PC-3 (cell line): Measurements from ENCODE around the gene NAT9. TPM values are rescaled to one million over a fixed set of nuclear protein-coding genes. Genes with fewer than 3 reads are reported as not detected.

Experiments used
- ATAC-seq: fragments of 200-7000 bp; cut with Tn5 transposase; 2 replicates; pipeline ENCODE4 v1.9.1; 2020; ENCODE audit warnings: mild to moderate bottlenecking, moderate library complexity
- BruUV-seq: library from RNA; stranded (reverse); fragments of 400-500 nt; replicated peaks from 2 replicates; lab custom pipeline; 2021; lab: Mats Ljungman, UMichigan
- CTCF ChIA-PET: fragments of 300-600 bp; sonication (Branson Sonifier 250); formaldehyde crosslinking; loops from one replicate; lab custom pipeline; 2022; ENCODE audit warnings: antibody characterized with exemption; lab: Charles Lee
- POLR2A ChIA-PET: fragments of 300-600 bp; sonication (Branson Sonifier 250); formaldehyde crosslinking; loops from one replicate; lab custom pipeline; 2022; ENCODE audit warnings: antibody characterized with exemption; ENCODE audit not compliant: unreplicated experiment; lab: Charles Lee
- DNase-seq: peaks from one replicate; pipeline ENCODE4 v3.0.0-alpha.2; 2015
- H2AFZ ChIP-seq: fragments of 300-600 bp; sonication (generic); 2 replicates; pipeline ENCODE4 v1.6.0; 2016; ENCODE audit warnings: antibody characterized with exemption, low read length
- H3F3A ChIP-seq: fragments of 300-600 bp; sonication (generic); one replicate; pipeline ENCODE4 v1.6.0; 2017; ENCODE audit warnings: antibody characterized with exemption, low read length, control low read depth, mild to moderate bottlenecking; ENCODE audit not compliant: unreplicated experiment
- H3K27ac ChIP-seq: fragments of 300-600 bp; sonication (generic); 2 replicates; pipeline ENCODE4 v1.5.1; 2016; ENCODE audit warnings: mild to moderate bottlenecking, low read length
- H3K27me3 ChIP-seq: fragments of 300-600 bp; sonication (generic); 2 replicates; pipeline ENCODE4 v1.6.1; 2016; ENCODE audit warnings: low read length, mixed read lengths
- H3K36me3 ChIP-seq: fragments of 300-600 bp; sonication (generic); 2 replicates; pipeline ENCODE4 v1.6.1; 2016; ENCODE audit warnings: low read depth, mixed run types, low read length, mixed read lengths
- H3K4me1 ChIP-seq: fragments of 300-600 bp; sonication (generic); 2 replicates; pipeline ENCODE4 v1.5.1; 2016; ENCODE audit warnings: low read length; ENCODE audit not compliant: insufficient read depth
- H3K4me2 ChIP-seq: fragments of 300-600 bp; sonication (generic); 2 replicates; pipeline ENCODE4 v1.6.0; 2016; ENCODE audit warnings: low read length
- H3K4me3 ChIP-seq: fragments of 300-600 bp; sonication (generic); 2 replicates; pipeline ENCODE4 v1.5.1; 2016; ENCODE audit warnings: mild to moderate bottlenecking, low read length, mixed read lengths
- H3K79me2 ChIP-seq: fragments of 300-600 bp; sonication (generic); 2 replicates; pipeline ENCODE4 v1.6.1; 2017; ENCODE audit warnings: low read length, mixed read lengths
- H3K9ac ChIP-seq: fragments of 300-600 bp; sonication (generic); 2 replicates; pipeline ENCODE4 v1.6.0; 2016; ENCODE audit warnings: mild to moderate bottlenecking, low read length
- H3K9me2 ChIP-seq: fragments of 300-600 bp; sonication (generic); replicated peaks from 2 replicates; pipeline ENCODE4 v1.6.1; 2016; ENCODE audit warnings: mixed run types, low read length, mixed read lengths
- H3K9me3 ChIP-seq: fragments of 300-600 bp; sonication (generic); 2 replicates; pipeline ENCODE4 v1.6.1; 2016; ENCODE audit warnings: low read length, mixed read lengths
- H4K20me1 ChIP-seq: fragments of 300-600 bp; sonication (generic); 2 replicates; pipeline ENCODE4 v1.6.1; 2016; ENCODE audit warnings: low read length, mixed read lengths
- EZH2 ChIP-seq: fragments of 300-600 bp; sonication (generic); IDR thresholded peaks from one replicate; pipeline ENCODE4 v1.6.1; 2017; ENCODE audit warnings: antibody characterized with exemption, mild to moderate bottlenecking, low read length; ENCODE audit not compliant: unreplicated experiment
- EZH2phosphoT487 ChIP-seq: fragments of 300-600 bp; sonication (generic); IDR thresholded peaks from 2 replicates; pipeline ENCODE4 v1.6.1; 2018; ENCODE audit warnings: mild to moderate bottlenecking, antibody characterized with exemption, low read length, borderline replicate concordance
- intact Hi-C: fragments of 100-400 bp; cut with micrococcal nuclease; formaldehyde crosslinking; loops from 2 replicates; pipeline ENCODE4 v1.9.0; 2023
- total RNA-seq: library from RNA; depleted of rRNA; stranded (reverse); fragments of >200 nt; gene quantifications from 2 replicates; pipeline ENCODE4 v1.2.3, GENCODE V29; 2014
- TF ChIP-seq, protein P1 (sequence below): fragments of 300-600 bp; sonication (generic); conservative IDR thresholded peaks from 2 replicates; pipeline ENCODE4 v1.5.1; 2017; ENCODE audit warnings: antibody characterized with exemption, low read depth, mild to moderate bottlenecking, low read length

Gene NAT9
- total RNA-seq, 1 experiment from 2014 or later = 55.4 TPM

- no TSS peak for BruUV-seq
- H3K79me2 ChIP-seq = peaks cover 29% of the 10 kb centered on the region
- TF ChIP-seq EZH2 (no peak), EZH2phosphoT487 (no peak)
- TF ChIP-seq, protein P1, sequence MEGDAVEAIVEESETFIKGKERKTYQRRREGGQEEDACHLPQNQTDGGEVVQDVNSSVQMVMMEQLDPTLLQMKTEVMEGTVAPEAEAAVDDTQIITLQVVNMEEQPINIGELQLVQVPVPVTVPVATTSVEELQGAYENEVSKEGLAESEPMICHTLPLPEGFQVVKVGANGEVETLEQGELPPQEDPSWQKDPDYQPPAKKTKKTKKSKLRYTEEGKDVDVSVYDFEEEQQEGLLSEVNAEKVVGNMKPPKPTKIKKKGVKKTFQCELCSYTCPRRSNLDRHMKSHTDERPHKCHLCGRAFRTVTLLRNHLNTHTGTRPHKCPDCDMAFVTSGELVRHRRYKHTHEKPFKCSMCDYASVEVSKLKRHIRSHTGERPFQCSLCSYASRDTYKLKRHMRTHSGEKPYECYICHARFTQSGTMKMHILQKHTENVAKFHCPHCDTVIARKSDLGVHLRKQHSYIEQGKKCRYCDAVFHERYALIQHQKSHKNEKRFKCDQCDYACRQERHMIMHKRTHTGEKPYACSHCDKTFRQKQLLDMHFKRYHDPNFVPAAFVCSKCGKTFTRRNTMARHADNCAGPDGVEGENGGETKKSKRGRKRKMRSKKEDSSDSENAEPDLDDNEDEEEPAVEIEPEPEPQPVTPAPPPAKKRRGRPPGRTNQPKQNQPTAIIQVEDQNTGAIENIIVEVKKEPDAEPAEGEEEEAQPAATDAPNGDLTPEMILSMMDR = no peak
- intact Hi-C loops = no loop called here
- ChIA-PET POLR2A (no interaction called here), CTCF (interaction anchor here (1.1 kb wide), 1 partner anchor 9 kb away, joined by 8 read pairs; no protein-coding TSS in a partner anchor)
- peak; percentile 39 for ATAC-seq
- no peak overlapping the region for H3K4me3 ChIP-seq
- no peak overlapping the region for H3K27ac ChIP-seq
- no peak for DNase-seq
- H3K9me3 ChIP-seq = no peaks in the 10 kb centered on the region
- H3F3A ChIP-seq = no peaks in the 10 kb centered on the region
- H2AFZ ChIP-seq = no peak overlapping the region
- 0 out of 2 replicates have a peak, but pooled peaks cover 4% of the 10 kb centered on the region for H4K20me1 ChIP-seq
- H3K9me2 ChIP-seq = no peaks in the 10 kb centered on the region
- H3K9ac ChIP-seq = no peak overlapping the region
- peak overlapping the region; percentile 20 for H3K4me2 ChIP-seq
- H3K36me3 ChIP-seq = no peaks in the 10 kb centered on the region
- peaks cover 21% of the 10 kb centered on the region for H3K4me1 ChIP-seq
- no peaks in the 10 kb centered on the region for H3K27me3 ChIP-seq
Observed at GRCh38 chr17:74759243-74759801, 16.8 kb downstream of the NAT9 start.

GRCh38 chr17:74758848-74759168, 17.3 kb downstream of the NAT9 start:
- H3K9me2 ChIP-seq = no peaks in the 10 kb centered on the region
- peaks cover 21% of the 10 kb centered on the region for H3K4me1 ChIP-seq
- no TSS peak for BruUV-seq
- intact Hi-C loops = no loop called here
- no peak overlapping the region for H2AFZ ChIP-seq
- no peak overlapping the region for H3K4me2 ChIP-seq
- H3K9me3 ChIP-seq = no peaks in the 10 kb centered on the region
- no peak overlapping the region for H3K27ac ChIP-seq
- no peaks in the 10 kb centered on the region for H3K36me3 ChIP-seq
- POLR2A ChIA-PET = no interaction called here
- no peak for TF ChIP-seq EZH2phosphoT487
- no peak for TF ChIP-seq EZH2
- TF ChIP-seq, protein P1 = no peak
- ATAC-seq (peak; percentile 71), DNase-seq (peak; percentile 29)
- H3K4me3 ChIP-seq = no peak overlapping the region
- no peak overlapping the region for H3K9ac ChIP-seq
- peaks cover 29% of the 10 kb centered on the region for H3K79me2 ChIP-seq
- 0 out of 2 replicates have a peak, but pooled peaks cover 4% of the 10 kb centered on the region for H4K20me1 ChIP-seq
- CTCF ChIA-PET = interaction anchor here (1.1 kb wide), 1 partner anchor 9 kb away, joined by 8 read pairs; no protein-coding TSS in a partner anchor
- no peaks in the 10 kb centered on the region for H3F3A ChIP-seq
- no peaks in the 10 kb centered on the region for H3K27me3 ChIP-seq
